Natural killer cell (primary cell): Measurements from ENCODE around the gene ATXN10. TPM values are rescaled to one million over a fixed set of nuclear protein-coding genes. Genes with fewer than 3 reads are reported as not detected.

Source experiments
- ATAC-seq, 3 donors: fragments of 150-1000 bp in 2 of 3; fragments of 200-7000 bp in 1 of 3; cut with Tn5 transposase; 1 replicate in 1 of 3; 2 replicates in 2 of 3; pipeline ENCODE4 v1.10.0; 2021; ENCODE audit warnings: mild to moderate bottlenecking in 2 of 3, moderate library complexity in 2 of 3
- DNase-seq, 2 donors: peaks; one replicate each; pipeline versions ENCODE4 v3.0.0 to v3.0.0-alpha.2; 2013 to 2021; ENCODE audit warnings: mixed read lengths in 1 of 2
- H3K27ac ChIP-seq: one replicate; pipeline ENCODE4 v1.5.1; 2013; ENCODE audit warnings: mild to moderate bottlenecking, low read length
- H3K27me3 ChIP-seq: one replicate; pipeline ENCODE4 v1.6.1; 2013; ENCODE audit warnings: low read length; ENCODE audit not compliant: control insufficient read depth, insufficient read depth
- H3K36me3 ChIP-seq: one replicate; pipeline ENCODE4 v1.6.1; 2013; ENCODE audit warnings: low read length; ENCODE audit not compliant: control insufficient read depth, insufficient read depth
- H3K4me1 ChIP-seq: one replicate; pipeline ENCODE4 v1.6.1; 2013; ENCODE audit warnings: low read length; ENCODE audit not compliant: control insufficient read depth, insufficient read depth
- H3K4me3 ChIP-seq: one replicate; pipeline ENCODE4 v1.5.1; 2013; ENCODE audit warnings: low read length
- H3K9me3 ChIP-seq: one replicate; pipeline ENCODE4 v1.6.1; 2013; ENCODE audit warnings: low read length; ENCODE audit not compliant: control insufficient read depth, insufficient read depth
- H3K27ac Mint-ChIP-seq, 2 donors: one replicate each; pipeline ENCODE4 v1.8.0; 2022; ENCODE audit warnings: mild to moderate bottlenecking in 2 of 2, mixed read lengths in 2 of 2, moderate library complexity in 1 of 2
- H3K27me3 Mint-ChIP-seq, 2 donors: one replicate each; pipeline ENCODE4 v1.8.0; 2022; ENCODE audit warnings: low read depth in 2 of 2, mixed read lengths in 2 of 2
- H3K36me3 Mint-ChIP-seq: one replicate; pipeline ENCODE4 v1.8.0; 2022; ENCODE audit warnings: mixed read lengths
- H3K4me1 Mint-ChIP-seq, 2 donors: one replicate each; pipeline ENCODE4 v1.8.0; 2022; ENCODE audit warnings: mixed read lengths in 2 of 2
- H3K4me3 Mint-ChIP-seq: one replicate; pipeline ENCODE4 v1.8.0; 2022; ENCODE audit warnings: mild to moderate bottlenecking, moderate library complexity, mixed read lengths
- H3K9me3 Mint-ChIP-seq, 2 donors: one replicate each; pipeline ENCODE4 v1.8.0; 2022; ENCODE audit warnings: mixed read lengths in 2 of 2
- WGBS: methylation state at CpG from one replicate; pipeline ENCODE4 v1.1.7; 2013; ENCODE audit warnings: missing lambda C conversion rate; ENCODE audit not compliant: insufficient coverage; 5-methylcytosine and 5-hydroxymethylcytosine counted together
- intact Hi-C: fragments of 100-400 bp; cut with micrococcal nuclease; formaldehyde crosslinking; loops from one replicate; pipeline ENCODE4 v1.14.2; 2022
- total RNA-seq, 4 donors: library from RNA; stranded (reverse); fragments of 120-200 nt in 1 of 4; gene quantifications; one replicate each; pipeline versions ENCODE4 v1.2.3 to v1.2.4, GENCODE V29; 2013 to 2022
- TF ChIP-seq, protein P1 (sequence below): fragments of 200-600 bp; IDR thresholded peaks from one replicate; pipeline ENCODE4 v1.8.0; 2022; ENCODE audit warnings: antibody characterized with exemption

ATXN10 gene
- total RNA-seq, 3 donors from 2014 or later (not counting 1 experiment from before 2014, with no cell fraction given): 79.3 to 90.5 (median 88.8) TPM

DNA sequence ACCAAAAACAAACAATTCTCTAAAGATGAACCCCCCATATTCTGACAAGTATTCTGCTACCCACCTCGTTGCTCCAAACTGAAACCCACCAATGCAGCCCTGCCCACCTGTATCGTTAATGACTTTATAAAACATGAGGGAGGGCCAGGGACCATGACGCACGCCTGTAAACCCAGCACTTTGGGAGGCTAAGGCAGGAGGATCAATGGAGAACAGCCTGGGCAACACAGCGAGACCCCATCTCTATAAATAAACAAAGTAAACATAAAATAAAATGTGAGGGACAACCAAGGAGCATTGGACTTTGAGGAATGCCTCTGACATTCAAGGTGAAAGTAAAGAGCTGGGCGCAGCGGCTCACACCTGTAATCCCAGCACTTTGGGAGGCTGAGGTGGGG, 39.8 kb upstream of the ATXN10 start:
- Mint-ChIP-seq H3K27ac (no peak overlapping the region), H3K4me1 (peaks cover 0 to 4% of the 10 kb centered on the region in 2 donors), H3K9me3 (no peaks in the 10 kb centered on the region), H3K4me3 (no peak overlapping the region), H3K36me3 (no peaks in the 10 kb centered on the region), H3K27me3 (peaks cover 28 to 38% of the 10 kb centered on the region in 2 donors)
- TF ChIP-seq, protein P1, sequence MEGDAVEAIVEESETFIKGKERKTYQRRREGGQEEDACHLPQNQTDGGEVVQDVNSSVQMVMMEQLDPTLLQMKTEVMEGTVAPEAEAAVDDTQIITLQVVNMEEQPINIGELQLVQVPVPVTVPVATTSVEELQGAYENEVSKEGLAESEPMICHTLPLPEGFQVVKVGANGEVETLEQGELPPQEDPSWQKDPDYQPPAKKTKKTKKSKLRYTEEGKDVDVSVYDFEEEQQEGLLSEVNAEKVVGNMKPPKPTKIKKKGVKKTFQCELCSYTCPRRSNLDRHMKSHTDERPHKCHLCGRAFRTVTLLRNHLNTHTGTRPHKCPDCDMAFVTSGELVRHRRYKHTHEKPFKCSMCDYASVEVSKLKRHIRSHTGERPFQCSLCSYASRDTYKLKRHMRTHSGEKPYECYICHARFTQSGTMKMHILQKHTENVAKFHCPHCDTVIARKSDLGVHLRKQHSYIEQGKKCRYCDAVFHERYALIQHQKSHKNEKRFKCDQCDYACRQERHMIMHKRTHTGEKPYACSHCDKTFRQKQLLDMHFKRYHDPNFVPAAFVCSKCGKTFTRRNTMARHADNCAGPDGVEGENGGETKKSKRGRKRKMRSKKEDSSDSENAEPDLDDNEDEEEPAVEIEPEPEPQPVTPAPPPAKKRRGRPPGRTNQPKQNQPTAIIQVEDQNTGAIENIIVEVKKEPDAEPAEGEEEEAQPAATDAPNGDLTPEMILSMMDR: no peak
- ATAC-seq (no peak), DNase-seq (no peak)
- Histone ChIP-seq H3K27ac (no peak overlapping the region), H3K36me3 (no peaks in the 10 kb centered on the region), H3K4me1 (no peaks in the 10 kb centered on the region), H3K9me3 (no peaks in the 10 kb centered on the region), H3K27me3 (peaks cover 3% of the 10 kb centered on the region), H3K4me3 (no peak overlapping the region)
- 71% methylated on average over 4 of the region's 7 CpGs for WGBS
- intact Hi-C loops: no loop called here

DNA sequence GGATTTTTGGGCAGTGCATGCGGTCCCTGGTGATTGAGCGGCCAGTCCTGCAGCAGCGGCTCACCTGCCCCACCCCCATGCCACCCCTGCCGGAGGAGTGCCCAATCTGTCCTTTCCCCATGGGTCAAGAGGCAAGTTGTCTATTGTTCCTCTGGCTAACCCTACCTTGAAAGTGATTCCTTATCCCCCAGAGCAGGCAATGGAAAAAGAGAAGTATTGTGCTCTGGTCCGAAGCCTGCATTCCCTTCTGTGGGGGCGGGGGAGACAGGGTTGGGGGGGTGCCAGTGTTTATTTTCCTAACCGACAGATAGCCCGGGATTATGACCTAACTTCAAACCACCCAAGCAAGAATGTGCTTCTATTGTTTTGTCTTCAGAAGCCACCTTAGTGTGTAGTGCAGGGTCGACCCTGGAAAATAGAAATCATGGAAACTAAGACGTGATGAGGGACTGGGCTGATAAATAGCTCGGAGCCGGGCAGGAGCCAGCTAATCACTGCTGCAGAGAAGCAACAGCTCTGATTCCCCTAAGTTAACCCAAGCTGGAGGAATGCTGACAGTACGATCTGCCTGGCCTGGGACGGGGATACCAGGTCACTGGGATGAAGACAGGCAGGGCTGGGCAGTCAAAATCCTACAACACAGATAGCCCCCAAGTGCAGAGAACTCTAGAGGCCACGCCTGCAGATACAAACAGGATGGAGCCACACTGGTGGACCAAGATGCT, 38.7 kb upstream of the ATXN10 start:
- H3K36me3 Mint-ChIP-seq: no peaks in the 10 kb centered on the region
- Histone ChIP-seq H3K27me3 (peaks cover 3% of the 10 kb centered on the region), H3K4me3 (no peak overlapping the region), H3K4me1 (no peaks in the 10 kb centered on the region), H3K36me3 (no peaks in the 10 kb centered on the region), H3K27ac (no peak overlapping the region), H3K9me3 (no peaks in the 10 kb centered on the region)
- TF ChIP-seq, protein P1: no peak
- 37% methylated on average over 13 of the region's 15 CpGs for WGBS
- H3K27me3 Mint-ChIP-seq: peaks cover 28 to 41% of the 10 kb centered on the region in 2 donors
- H3K27ac Mint-ChIP-seq: no peak overlapping the region
- H3K9me3 Mint-ChIP-seq: no peaks in the 10 kb centered on the region
- peaks cover 0 to 4% of the 10 kb centered on the region in 2 donors for H3K4me1 Mint-ChIP-seq
- ATAC-seq: no peak
- no peak overlapping the region for H3K4me3 Mint-ChIP-seq
- no peak for DNase-seq
- intact Hi-C loops: no loop called here

DNA sequence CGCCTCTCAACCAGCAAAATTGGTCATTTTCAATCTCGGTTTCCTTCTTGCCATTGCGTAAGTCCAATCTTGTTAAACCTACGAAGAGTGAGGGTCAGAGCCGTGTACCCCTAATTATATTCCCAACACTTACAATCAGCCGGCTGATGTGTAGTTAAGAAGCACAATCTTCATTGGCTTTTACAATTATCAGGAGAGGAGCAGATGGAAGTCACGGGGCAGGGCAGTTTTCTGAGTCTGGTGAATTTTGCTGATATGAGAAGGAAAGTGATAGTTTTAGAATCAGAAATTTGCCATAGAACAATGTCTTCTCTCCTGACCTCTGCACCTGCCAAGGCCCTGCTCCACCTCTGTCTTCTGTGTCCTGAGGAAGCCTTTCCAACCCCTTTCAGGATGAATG, 35.0 kb upstream of the ATXN10 start:
- no peak overlapping the region for H3K4me3 Mint-ChIP-seq
- peaks cover 17 to 46% of the 10 kb centered on the region in 2 donors for H3K27me3 Mint-ChIP-seq
- H3K27ac Mint-ChIP-seq: no peak overlapping the region
- 96% methylated on average over 7 of the region's 7 CpGs for WGBS
- no peaks in the 10 kb centered on the region for H3K36me3 ChIP-seq
- H3K9me3 Mint-ChIP-seq: no peaks in the 10 kb centered on the region
- H3K4me1 Mint-ChIP-seq: peaks cover 20 to 22% of the 10 kb centered on the region in 2 donors
- DNase-seq (no peak), ATAC-seq (no peak)
- H3K27me3 ChIP-seq: peaks cover 3% of the 10 kb centered on the region
- H3K36me3 Mint-ChIP-seq: no peaks in the 10 kb centered on the region
- peaks cover 20% of the 10 kb centered on the region for H3K4me1 ChIP-seq
- TF ChIP-seq, protein P1: no peak
- intact Hi-C loops: no loop called here
- H3K9me3 ChIP-seq: no peaks in the 10 kb centered on the region
- no peak overlapping the region for H3K4me3 ChIP-seq
- H3K27ac ChIP-seq: no peak overlapping the region

DNA sequence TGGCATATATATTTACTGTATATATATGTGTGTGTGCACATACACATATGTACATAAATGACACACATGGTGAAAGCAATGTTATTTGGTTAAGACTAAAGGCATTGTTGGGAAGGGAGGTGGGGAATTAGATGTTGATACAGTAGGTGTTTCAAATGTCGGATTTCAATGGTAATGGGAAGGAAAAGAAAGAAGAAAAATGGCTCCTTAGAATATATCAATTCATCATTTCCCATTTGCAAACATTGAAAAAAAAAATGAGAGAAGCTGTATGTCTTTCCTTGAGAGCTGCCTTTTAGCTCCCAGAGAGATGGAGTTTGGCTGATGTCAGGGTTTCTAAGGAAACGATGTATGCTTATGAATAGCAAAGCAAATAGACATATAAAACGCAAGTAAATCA, 33.4 kb upstream of the ATXN10 start:
- H3K27ac ChIP-seq: no peak overlapping the region
- 80% methylated on average over 1 of the region's 3 CpGs for WGBS
- no peaks in the 10 kb centered on the region for H3K9me3 Mint-ChIP-seq
- H3K27me3 Mint-ChIP-seq: peaks cover 11 to 31% of the 10 kb centered on the region in 2 donors
- H3K36me3 Mint-ChIP-seq: no peaks in the 10 kb centered on the region
- H3K4me3 ChIP-seq: no peak overlapping the region
- TF ChIP-seq, protein P1: no peak
- peak overlapping the region; percentile 21 for H3K4me3 Mint-ChIP-seq
- H3K4me1 ChIP-seq: peaks cover 20% of the 10 kb centered on the region
- H3K27me3 ChIP-seq: no peaks in the 10 kb centered on the region
- no peaks in the 10 kb centered on the region for H3K36me3 ChIP-seq
- no peaks in the 10 kb centered on the region for H3K9me3 ChIP-seq
- ATAC-seq (no peak), DNase-seq (no peak)
- H3K27ac Mint-ChIP-seq: no peak overlapping the region
- peaks cover 20 to 22% of the 10 kb centered on the region in 2 donors for H3K4me1 Mint-ChIP-seq
- intact Hi-C loops: no loop called here
